SK-N-SH (cell line): ENCODE data around the gene GLYAT. TPM values are rescaled to one million over a fixed set of nuclear protein-coding genes. Genes with fewer than 3 reads are reported as not detected.

Source experiments
- CTCF ChIA-PET: fragments of 300-600, 350-600 bp; formaldehyde crosslinking; extraction: SDS; loops from one replicate; lab custom pipeline; 2021; lab: Yijun Ruan, JAX
- POLR2A ChIA-PET: fragments of 350-600 bp; sonication (Branson Sonifier 250); formaldehyde crosslinking; extraction: SDS; loops from one replicate; lab custom pipeline; 2020; ENCODE audit warnings: antibody characterized with exemption, inconsistent platforms; lab: Yijun Ruan, JAX
- DNase-seq: peaks from one replicate; pipeline ENCODE4 v3.0.0; 2012
- H2AFZ ChIP-seq: fragments of 200-600 bp; sonication (generic); 2 replicates; pipeline ENCODE4 v1.8.1; 2016; ENCODE audit warnings: antibody characterized with exemption, mild to moderate bottlenecking, low read depth
- H3F3A ChIP-seq: fragments of 200-600 bp; sonication (generic); replicated peaks from 2 replicates; pipeline ENCODE3; 2016; ENCODE audit warnings: antibody characterized with exemption, mild to moderate bottlenecking; ENCODE audit not compliant: insufficient read depth
- H3K27ac ChIP-seq, 2 experiments: fragments of 200-500 bp in 1 of 2; fragments of 200-600 bp in 1 of 2; sonication (Bioruptor generic) in 1 of 2; sonication (generic), shearing (Covaris generic) in 1 of 2; 2 replicates each; pipeline versions ENCODE4 v1.5.1 to v1.6.1; 2014 to 2016; ENCODE audit warnings: low read depth in 2 of 2, inconsistent platforms in 1 of 2, low read length in 1 of 2, mild to moderate bottlenecking in 1 of 2, mixed read lengths in 1 of 2
- H3K27me3 ChIP-seq: fragments of 200-600 bp; sonication (generic), shearing (Covaris generic); 2 replicates; pipeline ENCODE4 v1.6.1; 2016; ENCODE audit warnings: mixed run types; ENCODE audit not compliant: insufficient read depth
- H3K36me3 ChIP-seq, 2 experiments: fragments of 200-500 bp in 1 of 2; fragments of 200-600 bp in 1 of 2; sonication (Bioruptor generic) in 1 of 2; sonication (generic) in 1 of 2; replicated peaks in 1 of 2; 2 replicates each; pipeline versions ENCODE3 to v1.5.1; 2014 to 2016; ENCODE audit warnings: low read length in 1 of 2, mild to moderate bottlenecking in 1 of 2; ENCODE audit not compliant: insufficient read depth in 2 of 2, control insufficient read depth in 1 of 2
- H3K4me1 ChIP-seq, 2 experiments: fragments of 200-500 bp in 1 of 2; fragments of 200-600 bp in 1 of 2; sonication (Bioruptor generic) in 1 of 2; sonication (generic), shearing (Covaris generic) in 1 of 2; 2 replicates each; pipeline versions ENCODE4 v1.5.1 to v1.6.1; 2014 to 2016; ENCODE audit warnings: low read depth in 1 of 2, low read length in 1 of 2, mixed run types in 1 of 2; ENCODE audit not compliant: insufficient read depth in 2 of 2, control insufficient read depth in 1 of 2
- H3K4me2 ChIP-seq: fragments of 200-600 bp; sonication (generic), shearing (Covaris generic); 2 replicates; pipeline ENCODE4 v1.6.1; 2017; ENCODE audit warnings: mixed run types
- H3K4me3 ChIP-seq, 2 experiments: fragments of 200-500 bp in 1 of 2; fragments of 200-600 bp in 1 of 2; sonication (Bioruptor generic) in 1 of 2; sonication (generic), shearing (Covaris generic) in 1 of 2; 2 replicates each; pipeline versions ENCODE4 v1.5.1 to v1.8.1; 2014 to 2016; ENCODE audit warnings: low read depth in 2 of 2, inconsistent platforms in 1 of 2, low read length in 1 of 2, mild to moderate bottlenecking in 1 of 2, mixed read lengths in 1 of 2, moderate library complexity in 1 of 2
- H3K79me2 ChIP-seq: fragments of 200-600 bp; sonication (generic); 2 replicates; pipeline ENCODE4 v1.8.1; 2017; ENCODE audit warnings: mild to moderate bottlenecking; ENCODE audit not compliant: insufficient read depth
- H3K9ac ChIP-seq: fragments of 200-600 bp; sonication (generic); 2 replicates; pipeline ENCODE4 v1.6.1; 2017; ENCODE audit warnings: mixed run types
- H3K9me2 ChIP-seq: fragments of 200-600 bp; sonication (generic); 2 replicates; pipeline ENCODE4 v1.6.1; 2017; ENCODE audit warnings: mixed run types
- H3K9me3 ChIP-seq: fragments of 200-600 bp; sonication (generic); 2 replicates; pipeline ENCODE4 v1.6.1; 2017; ENCODE audit warnings: mixed run types, mild to moderate bottlenecking, moderate library complexity
- H4K20me1 ChIP-seq: fragments of 200-600 bp; sonication (generic); 2 replicates; pipeline ENCODE4 v1.6.1; 2017; ENCODE audit warnings: mild to moderate bottlenecking, mixed run types; ENCODE audit not compliant: insufficient read depth
- CHD2 ChIP-seq: fragments of 150-350 bp; IDR thresholded peaks from 2 replicates; pipeline ENCODE4 v1.6.1; 2018; ENCODE audit warnings: low read length; ENCODE audit not compliant: partially characterized antibody
- ELF1 ChIP-seq: IDR thresholded peaks from 2 replicates; pipeline ENCODE4 v1.4.0; 2012
- EP300 ChIP-seq, 2 experiments: IDR thresholded peaks; 2 replicates each; pipeline versions ENCODE4 v1.4.0 to v1.6.1; 2012; ENCODE audit warnings: borderline replicate concordance in 1 of 2, low read depth in 1 of 2, low read length in 1 of 2
- FOSL2 ChIP-seq: IDR thresholded peaks from 2 replicates; pipeline ENCODE4 v1.4.0; 2012; ENCODE audit warnings: low read depth, mild to moderate bottlenecking, moderate library complexity, borderline replicate concordance
- FOXJ3 ChIP-seq: sonication (generic); formaldehyde crosslinking; IDR thresholded peaks from 2 replicates; pipeline ENCODE4 v1.5.1; 2020; ENCODE audit warnings: mild to moderate bottlenecking, missing genetic modification reagents
- GABPA ChIP-seq: IDR thresholded peaks from 2 replicates; pipeline ENCODE4 v1.4.0; 2012; ENCODE audit warnings: low read depth, mild to moderate bottlenecking
- GATA2 ChIP-seq: sonication (generic); formaldehyde crosslinking; IDR thresholded peaks from 2 replicates; pipeline ENCODE4 v1.5.0; 2020; ENCODE audit warnings: mild to moderate bottlenecking, missing genetic modification reagents
- MEF2A ChIP-seq: IDR thresholded peaks from 2 replicates; pipeline ENCODE4 v1.4.0; 2012; ENCODE audit warnings: low read depth, borderline replicate concordance
- MXI1 ChIP-seq: IDR thresholded peaks from 2 replicates; pipeline ENCODE4 v1.6.1; 2012; ENCODE audit warnings: mild to moderate bottlenecking, low read depth, low read length, improper control_type of control experiment
- NRF1 ChIP-seq: IDR thresholded peaks from 2 replicates; pipeline ENCODE4 v1.6.1; 2012; ENCODE audit warnings: low read depth, mild to moderate bottlenecking, low read length
- RCOR1 ChIP-seq: fragments of 150-350 bp; IDR thresholded peaks from 2 replicates; pipeline ENCODE4 v1.6.1; 2017; ENCODE audit warnings: antibody characterized with exemption, low read length
- REST ChIP-seq: IDR thresholded peaks from 2 replicates; pipeline ENCODE4 v1.6.1; 2012; ENCODE audit warnings: mild to moderate bottlenecking, low read depth, low read length, moderate library complexity
- RFX5 ChIP-seq: IDR thresholded peaks from 2 replicates; pipeline ENCODE4 v1.6.1; 2012; ENCODE audit warnings: mild to moderate bottlenecking, improper control_type of control experiment, low read length
- SMC3 ChIP-seq: IDR thresholded peaks from 2 replicates; pipeline ENCODE4 v1.6.1; 2012; ENCODE audit warnings: low read depth, low read length, improper control_type of control experiment
- TAF1 ChIP-seq: IDR thresholded peaks from 2 replicates; pipeline ENCODE4 v1.6.1; 2012; ENCODE audit warnings: low read depth, mild to moderate bottlenecking, low read length, moderate library complexity, borderline replicate concordance
- TCF12 ChIP-seq: IDR thresholded peaks from 2 replicates; pipeline ENCODE4 v1.4.0; 2012
- TEAD4 ChIP-seq: IDR thresholded peaks from 2 replicates; pipeline ENCODE4 v1.4.0; 2012; ENCODE audit warnings: mild to moderate bottlenecking, borderline replicate concordance; ENCODE audit not compliant: insufficient read depth
- YY1 ChIP-seq: IDR thresholded peaks from 2 replicates; pipeline ENCODE4 v1.4.0; 2012; ENCODE audit warnings: low read depth, mild to moderate bottlenecking
- WGBS: methylation state at CpG from one replicate; pipeline ENCODE4 v1.1.6; 2017; ENCODE audit warnings: low lambda C conversion rate; 5-methylcytosine and 5-hydroxymethylcytosine counted together
- polyA plus RNA-seq, 3 experiments: library from polyadenylated mRNA; depleted of rRNA; stranded (reverse); fragments of >200 nt; gene quantifications; 2 replicates each; pipeline ENCODE4 v1.2.3, GENCODE V29; 2012
- TF ChIP-seq, protein P1 (sequence below): fragments of 150-350 bp; IDR thresholded peaks from 2 replicates; pipeline ENCODE4 v1.6.1; 2016; ENCODE audit warnings: mild to moderate bottlenecking, low read depth, low read length
- TF ChIP-seq, protein P2 (sequence below): IDR thresholded peaks from 2 replicates; pipeline ENCODE4 v1.4.0; 2012; ENCODE audit warnings: low read depth, borderline replicate concordance

Gene GLYAT
- polyA plus RNA-seq, 1 of the 3 experiments (the other 2 are of a cell fraction), result not detected

DNA sequence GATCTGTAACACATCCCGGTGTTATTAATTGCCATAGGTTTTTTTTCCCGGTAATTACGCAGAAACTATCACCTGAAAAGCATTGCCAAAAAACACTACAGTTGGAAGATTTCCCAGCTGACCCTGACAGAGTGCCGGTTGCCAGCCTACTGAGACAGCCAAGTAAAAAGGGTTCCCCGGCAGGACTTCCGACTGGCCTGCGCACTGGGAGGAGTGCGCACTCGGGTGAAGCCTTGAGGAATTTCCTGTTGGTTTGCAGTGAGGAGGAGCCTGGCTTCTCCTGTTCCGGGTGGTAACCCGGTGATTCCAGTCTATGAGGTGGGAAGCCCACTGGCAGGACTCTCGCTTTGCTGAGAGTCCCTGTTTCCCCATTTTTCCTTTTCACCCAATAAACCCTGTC, 57.1 kb downstream of the GLYAT start:
- H3K9me2 ChIP-seq, result no peaks in the 10 kb centered on the region
- ChIA-PET CTCF (interaction anchor here (0.8 to 1.6 kb wide), 7 partner anchors 14 to 107 kb away, joined by 3 to 6 read pairs (median 3); no protein-coding TSS in a partner anchor), POLR2A (no interaction called here)
- no peaks in the 10 kb centered on the region; a peak in 1 of 4 replicates for H3K4me1 ChIP-seq
- TF ChIP-seq RCOR1 (no peak), EP300 (IDR thresholded peaks at IDR 0.05; ENCODE audit: borderline replicate concordance in 1 of 2, low read depth in 1 of 2, low read length in 1 of 2) (no peak), ELF1 (no peak), NRF1 (no peak), TAF1 (no peak), RFX5 (no peak), TEAD4 (no peak)
- WGBS, result 14% methylated on average over 7 of the region's 12 CpGs
- no peak overlapping the region for H3K4me3 ChIP-seq
- no peaks in the 10 kb centered on the region for H3F3A ChIP-seq
- no peak overlapping the region for H2AFZ ChIP-seq
- H3K27ac ChIP-seq, result no peak overlapping the region
- no peaks in the 10 kb centered on the region for H3K36me3 ChIP-seq
- H3K4me2 ChIP-seq, result no peak overlapping the region
- H3K9me3 ChIP-seq, result no peaks in the 10 kb centered on the region
- DNase-seq, result no peak
- no peaks in the 10 kb centered on the region for H4K20me1 ChIP-seq
- H3K9ac ChIP-seq, result no peak overlapping the region
- peaks cover 9% of the 10 kb centered on the region; the same call in 1 of the 2 replicates for H3K27me3 ChIP-seq
- no peaks in the 10 kb centered on the region for H3K79me2 ChIP-seq

DNA sequence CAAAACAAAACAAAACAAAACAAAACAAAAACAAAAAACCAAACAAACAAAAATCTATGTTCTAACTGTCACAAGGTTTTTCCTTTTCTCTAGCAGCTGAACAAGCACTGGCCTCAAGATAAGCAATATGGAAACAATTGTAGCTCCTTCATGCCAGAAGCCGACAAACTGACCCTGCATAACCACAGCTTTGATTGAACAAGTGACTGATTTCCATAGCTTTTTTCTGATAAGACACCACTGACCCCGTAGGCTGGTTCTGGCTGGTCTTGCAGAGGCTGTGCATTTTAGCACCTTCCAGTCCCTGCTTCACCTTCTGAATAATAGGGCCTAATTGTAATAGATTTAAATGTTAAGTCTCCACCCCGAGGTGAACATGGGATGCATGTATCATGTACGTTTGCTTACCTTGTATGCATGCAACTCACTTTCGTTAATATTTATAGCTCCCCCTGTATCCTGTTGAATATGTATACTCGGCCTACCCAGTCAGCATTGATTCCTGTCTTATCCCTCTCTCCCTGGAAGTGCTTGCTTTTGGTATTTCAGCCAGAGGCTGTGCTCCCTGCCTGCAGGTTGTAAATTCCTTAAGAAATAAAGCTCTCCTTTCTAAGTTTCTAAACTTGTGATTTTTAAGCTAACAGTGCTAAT, 59.6 kb downstream of the GLYAT start:
- 25% methylated on average over 6 of the region's 6 CpGs for WGBS
- no peak overlapping the region for H2AFZ ChIP-seq
- no peaks in the 10 kb centered on the region for H3K79me2 ChIP-seq
- H3K4me1 ChIP-seq, result no peaks in the 10 kb centered on the region; a peak in 1 of 4 replicates
- H3K27ac ChIP-seq, result no peak overlapping the region
- POLR2A ChIA-PET, result no interaction called here
- H3K4me2 ChIP-seq, result no peak overlapping the region
- H3F3A ChIP-seq, result no peaks in the 10 kb centered on the region
- TF ChIP-seq FOSL2, result no peak
- TF ChIP-seq, protein P1, sequence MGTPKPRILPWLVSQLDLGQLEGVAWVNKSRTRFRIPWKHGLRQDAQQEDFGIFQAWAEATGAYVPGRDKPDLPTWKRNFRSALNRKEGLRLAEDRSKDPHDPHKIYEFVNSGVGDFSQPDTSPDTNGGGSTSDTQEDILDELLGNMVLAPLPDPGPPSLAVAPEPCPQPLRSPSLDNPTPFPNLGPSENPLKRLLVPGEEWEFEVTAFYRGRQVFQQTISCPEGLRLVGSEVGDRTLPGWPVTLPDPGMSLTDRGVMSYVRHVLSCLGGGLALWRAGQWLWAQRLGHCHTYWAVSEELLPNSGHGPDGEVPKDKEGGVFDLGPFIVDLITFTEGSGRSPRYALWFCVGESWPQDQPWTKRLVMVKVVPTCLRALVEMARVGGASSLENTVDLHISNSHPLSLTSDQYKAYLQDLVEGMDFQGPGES, result no peak
- no peak for TF ChIP-seq REST
- no peak for TF ChIP-seq MEF2A
- no peak for TF ChIP-seq NRF1
- TF ChIP-seq TCF12, result no peak
- TF ChIP-seq MXI1, result no peak
- TF ChIP-seq FOXJ3 (CRISPR knock-in tag), result no peak
- TF ChIP-seq GATA2 (CRISPR knock-in tag), result no peak
- TF ChIP-seq CHD2, result no peak
- TF ChIP-seq, protein P2, sequence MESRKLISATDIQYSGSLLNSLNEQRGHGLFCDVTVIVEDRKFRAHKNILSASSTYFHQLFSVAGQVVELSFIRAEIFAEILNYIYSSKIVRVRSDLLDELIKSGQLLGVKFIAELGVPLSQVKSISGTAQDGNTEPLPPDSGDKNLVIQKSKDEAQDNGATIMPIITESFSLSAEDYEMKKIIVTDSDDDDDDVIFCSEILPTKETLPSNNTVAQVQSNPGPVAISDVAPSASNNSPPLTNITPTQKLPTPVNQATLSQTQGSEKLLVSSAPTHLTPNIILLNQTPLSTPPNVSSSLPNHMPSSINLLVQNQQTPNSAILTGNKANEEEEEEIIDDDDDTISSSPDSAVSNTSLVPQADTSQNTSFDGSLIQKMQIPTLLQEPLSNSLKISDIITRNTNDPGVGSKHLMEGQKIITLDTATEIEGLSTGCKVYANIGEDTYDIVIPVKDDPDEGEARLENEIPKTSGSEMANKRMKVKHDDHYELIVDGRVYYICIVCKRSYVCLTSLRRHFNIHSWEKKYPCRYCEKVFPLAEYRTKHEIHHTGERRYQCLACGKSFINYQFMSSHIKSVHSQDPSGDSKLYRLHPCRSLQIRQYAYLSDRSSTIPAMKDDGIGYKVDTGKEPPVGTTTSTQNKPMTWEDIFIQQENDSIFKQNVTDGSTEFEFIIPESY, result no peak
- no peak for TF ChIP-seq TEAD4
- no peak for TF ChIP-seq SMC3
- TF ChIP-seq TAF1, result no peak
- no peak for TF ChIP-seq RFX5
- TF ChIP-seq YY1, result no peak
- TF ChIP-seq GABPA, result no peak
- TF ChIP-seq, all 33 proteins: peak for 0
- Histone ChIP-seq H3K27me3 (0 out of 2 replicates have a peak, but pooled peaks cover 4% of the 10 kb centered on the region), H4K20me1 (no peaks in the 10 kb centered on the region), H3K9ac (no peak overlapping the region), H3K9me3 (no peaks in the 10 kb centered on the region), H3K36me3 (no peaks in the 10 kb centered on the region), H3K4me3 (no peak overlapping the region), H3K9me2 (no peaks in the 10 kb centered on the region)
- CTCF ChIA-PET, result interaction anchor here (1.1 to 1.5 kb wide), 3 partner anchors 17 to 116 kb away, joined by 3 to 4 read pairs (median 4); no protein-coding TSS in a partner anchor
- DNase-seq, result no peak
